H54 (cell line): ENCODE results near the gene HERC6.
"Not testable (repeated sequence)": the region's sequence is repeated elsewhere in the genome, so short reads cannot be mapped to it uniquely, and the experiment has no call there.

Experiments used
- DNase-seq: peaks from one replicate; pipeline ENCODE4 v3.0.0; 2011; ENCODE audit warnings: low spot score, mixed read lengths; ENCODE audit not compliant: insufficient read length
- FAIRE-seq: peaks from 3 replicates; lab custom pipeline; 2011; peaks lifted over from hg19 to GRCh38; lab: Jason Lieb, UNC
- POLR2A ChIP-seq: IDR thresholded peaks from 2 replicates; pipeline ENCODE4 v1.6.1; 2011; ENCODE audit warnings: low read depth, mild to moderate bottlenecking, low read length

HERC6 gene

GRCh38 chr4:88414755-88415154 is 36.1 kb downstream of the HERC6 start:
- DNase-seq (no peak), FAIRE-seq (no peak)
- no peak for TF ChIP-seq POLR2A

DNA sequence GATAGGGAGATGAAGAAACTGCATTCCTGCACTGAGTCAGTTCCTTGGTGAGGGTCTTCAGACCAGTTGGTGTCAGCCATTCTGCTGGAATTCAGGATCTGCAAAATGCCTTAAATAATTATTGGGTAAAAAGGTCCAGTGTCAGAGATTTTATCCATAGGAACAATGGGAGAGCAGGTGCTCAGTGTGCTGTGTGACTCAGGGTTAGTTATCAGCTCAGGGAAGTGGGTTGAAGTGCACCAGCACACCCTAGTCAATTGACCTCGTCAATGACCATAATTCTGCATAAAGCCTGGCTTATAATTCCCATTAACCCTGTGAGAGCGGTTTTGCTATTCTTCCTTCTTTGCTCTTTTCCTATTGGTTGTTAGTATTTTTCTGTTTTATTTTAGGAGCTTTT is 37.3 kb downstream of the HERC6 start:
- DNase-seq (no peak), FAIRE-seq (no peak)
- TF ChIP-seq POLR2A: no peak

- DNase-seq (no peak), FAIRE-seq (no peak)
- no peak for TF ChIP-seq POLR2A
Observed at GRCh38 chr4:88418411-88418810, 39.8 kb downstream of the HERC6 start.

DNA sequence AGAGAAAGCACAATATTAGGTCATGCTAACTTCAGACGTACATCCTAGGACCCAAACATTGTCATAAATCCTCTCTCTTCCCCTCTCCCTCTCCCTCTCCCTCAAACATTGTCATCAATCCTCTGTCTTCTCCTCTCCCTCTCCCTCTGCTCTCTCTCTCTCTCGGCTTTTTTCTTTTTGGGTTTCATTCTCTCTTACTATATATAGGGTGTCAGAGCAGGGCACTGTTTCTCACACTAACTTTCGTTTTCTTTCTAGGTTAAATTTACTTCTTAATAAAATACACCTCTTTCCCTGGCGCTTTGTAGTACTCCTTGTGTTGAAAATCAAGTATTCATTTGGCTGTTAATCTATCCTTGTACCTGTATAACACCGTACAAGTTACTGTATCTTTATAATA is 41.2 kb downstream of the HERC6 start:
- no peak for TF ChIP-seq POLR2A
- DNase-seq (no peak), FAIRE-seq (no peak)

DNA sequence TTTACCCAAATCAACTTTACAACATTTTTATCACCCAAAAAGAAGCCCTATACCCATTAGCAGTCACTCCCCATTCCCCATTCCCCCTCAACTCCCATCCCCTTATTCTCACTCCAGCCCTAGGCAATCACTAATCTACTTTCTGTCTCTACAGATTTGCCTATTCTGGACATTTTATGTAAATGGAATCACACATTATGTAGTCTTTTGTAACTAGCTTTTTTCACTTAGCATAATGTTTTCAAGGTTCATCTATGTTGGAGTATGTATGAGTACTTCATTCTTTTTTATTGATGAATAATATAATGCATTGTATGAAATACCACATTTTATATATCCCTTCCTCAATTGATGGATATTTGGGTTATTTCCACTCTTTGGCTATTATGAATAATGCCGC is 42.2 kb downstream of the HERC6 start:
- DNase-seq (no peak), FAIRE-seq (no peak)
- TF ChIP-seq POLR2A: no peak

DNA sequence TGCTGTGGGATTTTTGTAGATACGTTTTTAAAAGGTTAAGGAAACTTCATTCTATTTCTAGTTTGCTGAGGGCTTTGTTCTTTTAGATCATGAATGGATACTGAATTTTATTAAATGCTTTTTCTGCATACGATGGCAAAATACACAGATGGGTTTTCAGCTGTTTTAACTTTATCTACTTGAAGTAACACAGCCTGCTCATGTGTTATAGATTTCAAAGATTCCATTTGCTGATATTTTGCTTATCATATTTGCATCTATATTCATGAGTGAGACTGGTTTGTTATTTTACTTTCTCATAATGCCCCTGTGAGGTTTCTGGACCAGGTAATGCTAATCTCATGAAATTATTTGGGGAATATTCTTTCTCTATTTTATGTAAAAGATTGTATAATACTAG is 43.8 kb downstream of the HERC6 start:
- FAIRE-seq: no peak
- no peak for TF ChIP-seq POLR2A

GRCh38 chr4:88429401-88429800 is 50.7 kb downstream of the HERC6 start:
- DNase-seq: no peak
- FAIRE-seq: no peak
- TF ChIP-seq POLR2A: no peak

More for the DNA sequence above, 43.8 kb downstream of the HERC6 start:
- no peak for DNase-seq

DNA sequence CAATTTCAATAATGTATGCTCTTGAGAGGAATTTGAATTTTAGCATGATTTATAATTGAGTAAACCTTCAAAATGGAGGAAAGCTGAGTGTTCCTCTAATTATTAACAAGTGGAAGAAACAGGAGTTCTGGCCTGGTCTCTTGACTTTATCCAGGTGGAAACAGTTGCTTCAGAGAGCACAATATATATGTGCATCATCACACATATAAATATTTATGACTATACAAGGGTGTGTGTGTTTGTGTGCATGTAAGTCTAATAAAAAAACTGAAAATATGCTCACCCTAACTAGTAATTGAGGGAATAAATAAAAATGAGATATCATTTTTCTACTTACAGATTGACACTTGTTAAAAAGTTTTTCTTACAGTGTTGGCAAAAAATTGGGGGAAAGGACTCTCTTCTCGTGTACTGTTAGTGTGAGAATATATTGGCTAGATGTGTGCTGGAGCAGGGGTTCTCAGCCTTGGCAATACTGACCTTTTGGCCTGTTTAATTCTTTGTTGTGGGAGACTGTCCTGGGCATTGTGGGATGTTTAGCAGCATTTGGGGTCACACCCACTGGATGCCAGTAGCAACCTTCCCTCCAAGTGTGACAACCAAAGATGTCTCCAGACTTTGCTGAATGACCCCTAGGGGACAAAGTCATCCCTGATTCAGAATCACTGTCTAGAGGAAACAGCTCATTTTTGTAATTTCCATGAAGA is 57.5 kb downstream of the HERC6 start:
- no peak for TF ChIP-seq POLR2A
- DNase-seq (no peak), FAIRE-seq (no peak)

DNA sequence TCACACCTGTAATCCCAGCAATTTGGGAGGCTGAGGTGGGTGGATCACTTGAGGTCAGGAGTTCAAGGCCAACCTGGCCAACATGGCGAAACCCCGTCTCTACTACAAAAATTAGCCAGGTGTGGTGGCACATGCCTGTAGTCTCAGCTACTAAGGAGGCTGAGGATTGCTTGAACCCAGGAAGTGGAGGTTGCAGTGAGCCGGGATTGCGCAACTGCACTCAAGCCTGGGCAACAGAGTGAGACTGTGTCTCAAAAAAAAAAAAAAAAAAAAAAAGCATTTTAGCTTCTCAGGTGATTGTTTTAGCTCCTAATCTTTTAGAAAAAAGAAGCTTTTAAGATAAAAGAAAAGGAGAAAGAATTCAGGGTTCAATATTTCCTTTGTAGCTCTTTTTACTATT is 59.2 kb downstream of the HERC6 start:
- FAIRE-seq, DNase-seq: not testable (repeated sequence)

DNA sequence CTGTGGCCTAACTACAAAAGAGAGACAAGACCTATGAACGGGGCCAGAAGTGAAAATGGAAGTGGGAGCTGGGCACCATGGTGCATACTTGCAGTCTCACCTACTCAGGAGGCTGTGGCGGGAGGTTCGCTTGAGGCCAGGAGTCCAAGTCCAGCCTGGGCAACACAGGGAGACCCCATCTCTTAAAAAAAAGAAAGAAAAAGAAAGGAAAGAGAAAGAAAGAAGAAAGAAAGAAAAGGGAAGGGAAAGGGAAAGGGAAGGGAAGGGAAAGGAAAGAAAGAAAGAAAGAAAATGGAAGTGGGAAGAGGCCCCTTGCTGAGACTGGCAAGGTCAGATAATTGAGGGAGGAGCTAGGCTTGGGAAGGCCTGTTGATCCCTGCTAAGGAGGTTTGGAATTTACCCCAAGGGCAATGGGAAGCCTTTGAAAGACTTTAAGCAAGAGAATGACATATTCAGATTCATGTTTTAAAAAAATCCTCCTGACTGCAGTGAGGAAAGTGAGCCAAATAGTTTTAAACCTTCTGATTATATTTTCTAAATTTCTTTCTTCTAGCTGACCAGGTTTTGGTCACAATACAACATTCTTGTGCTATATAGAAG is 60.6 kb downstream of the HERC6 start:
- FAIRE-seq (no peak), DNase-seq (no peak)
- no peak for TF ChIP-seq POLR2A

DNA sequence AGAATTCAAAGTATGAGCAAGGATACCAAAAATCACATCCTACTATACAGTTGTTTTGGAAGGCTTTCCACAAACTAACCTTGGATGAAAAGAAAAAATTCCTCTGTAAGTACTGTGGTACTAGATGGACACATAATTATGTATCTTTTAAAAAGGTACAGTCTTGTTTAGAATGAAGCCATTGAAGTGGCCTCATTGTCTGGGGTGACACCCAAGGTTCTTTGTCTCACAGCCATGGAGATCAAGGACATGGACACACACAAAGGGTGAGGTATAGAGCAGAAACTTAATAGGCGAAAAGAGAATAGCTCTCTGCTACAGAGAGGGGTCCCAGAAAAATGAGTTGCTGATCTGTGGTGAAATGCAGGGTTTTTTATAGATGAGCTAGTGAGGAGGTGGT is 61.5 kb downstream of the HERC6 start:
- FAIRE-seq (no peak), DNase-seq (no peak)
- TF ChIP-seq POLR2A: no peak

- FAIRE-seq (no peak), DNase-seq (no peak)
- no peak for TF ChIP-seq POLR2A
Observed at GRCh38 chr4:88441696-88442095, 63.0 kb downstream of the HERC6 start.

- DNase-seq (no peak), FAIRE-seq (no peak)
- TF ChIP-seq POLR2A: no peak
Observed at GRCh38 chr4:88442689-88443191, 64.1 kb downstream of the HERC6 start.

DNA sequence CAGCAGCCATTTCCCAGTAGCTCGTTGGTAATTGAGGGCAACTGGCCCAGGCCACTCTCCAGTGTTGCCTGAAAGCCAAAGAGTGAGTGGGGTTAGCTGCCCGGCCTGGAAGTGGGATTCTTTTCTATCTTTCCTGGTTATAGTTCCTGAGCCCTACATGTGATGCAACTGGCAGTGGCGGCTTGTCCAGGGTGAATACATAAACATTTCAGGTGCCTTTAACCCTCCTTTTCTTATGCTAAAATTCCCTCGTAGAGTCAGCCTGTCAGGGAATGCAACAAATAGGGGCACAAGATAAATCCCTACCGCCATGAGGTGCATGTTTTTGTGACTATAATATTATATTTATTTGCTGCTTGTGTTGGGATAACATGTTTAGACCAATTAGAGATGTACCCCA is 64.8 kb downstream of the HERC6 start:
- TF ChIP-seq POLR2A: no peak
- DNase-seq: no peak
- no peak for FAIRE-seq

DNA sequence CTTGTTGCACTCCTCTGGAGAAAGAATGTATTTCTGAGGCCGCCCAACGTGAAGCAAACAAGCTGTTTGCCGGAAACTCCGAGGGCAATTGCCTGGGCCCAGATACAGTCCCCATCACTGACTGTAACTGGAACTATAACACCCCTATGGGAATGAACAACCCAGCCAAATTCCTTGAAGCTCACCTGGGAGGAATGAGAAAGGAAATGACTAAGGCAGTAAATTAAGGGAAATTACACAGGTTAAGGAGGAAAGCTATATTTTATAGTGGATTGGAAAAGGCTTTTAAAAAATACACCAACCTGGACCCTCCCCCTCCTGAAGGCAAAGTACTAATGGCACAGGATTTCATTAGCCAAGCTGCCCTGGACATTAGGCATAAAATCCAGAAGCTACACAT is 66.6 kb downstream of the HERC6 start:
- TF ChIP-seq POLR2A: no peak
- no peak for DNase-seq
- no peak for FAIRE-seq
